HG02759 (cell line): ENCODE data around the gene MOB3A.
"Not testable (repeated sequence)": the region's sequence is repeated elsewhere in the genome, so short reads cannot be mapped to it uniquely, and the experiment has no call there.

Source experiments
- ATAC-seq: cut with Tn5 transposase; IDR thresholded peaks from one replicate; pipeline ENCODE4 v1.9.1; 2021; ENCODE audit warnings: mild to moderate bottlenecking, moderate library complexity; ENCODE audit not compliant: unreplicated experiment

Gene MOB3A

GRCh38 chr19:2096034-2096479 is at the start of gene MOB3A:
Gene MOB3A, minus strand, starts transcription at chr19:2096326. Its CDS starts 17,766 bp downstream, at chr19:2078560.
- ATAC-seq: peak; percentile 46

- ATAC-seq: no peak
Measured at GRCh38 chr19:2145831-2146241, 49.7 kb upstream of the MOB3A start.

GRCh38 chr19:2144190-2144589 is 48.1 kb upstream of the MOB3A start:
- no peak for ATAC-seq

GRCh38 chr19:2142173-2142829 is 46.2 kb upstream of the MOB3A start:
- no peak for ATAC-seq

- ATAC-seq: no peak
Measured at GRCh38 chr19:2140138-2140569, 44.0 kb upstream of the MOB3A start.

GRCh38 chr19:2139385-2140137 is 43.4 kb upstream of the MOB3A start:
- ATAC-seq: no peak

GRCh38 chr19:2138061-2138728 is 42.1 kb upstream of the MOB3A start:
- ATAC-seq: no peak

- ATAC-seq: no peak
Measured at GRCh38 chr19:2136796-2137195, 40.7 kb upstream of the MOB3A start.

GRCh38 chr19:2135474-2136402 is 39.6 kb upstream of the MOB3A start:
- ATAC-seq: no peak

GRCh38 chr19:2132731-2133490 is 36.8 kb upstream of the MOB3A start:
- ATAC-seq: no peak

- ATAC-seq: no peak
Measured at GRCh38 chr19:2132191-2132590, 36.1 kb upstream of the MOB3A start.

- not testable (repeated sequence) for ATAC-seq
Measured at GRCh38 chr19:2131012-2131975, 35.2 kb upstream of the MOB3A start.

GRCh38 chr19:2129892-2130770 is 34.0 kb upstream of the MOB3A start:
- no peak for ATAC-seq

GRCh38 chr19:2129486-2129885 is 33.4 kb upstream of the MOB3A start:
- ATAC-seq: no peak

GRCh38 chr19:2129022-2129421 is 32.9 kb upstream of the MOB3A start:
- ATAC-seq: no peak

GRCh38 chr19:2128252-2128651 is 32.1 kb upstream of the MOB3A start:
- not testable (repeated sequence) for ATAC-seq

GRCh38 chr19:2127758-2128157 is 31.6 kb upstream of the MOB3A start:
- no peak for ATAC-seq
